Chondrocyte (in vitro differentiated cells): Measurements from ENCODE around the gene SLC25A11. TPM values are rescaled to one million over a fixed set of nuclear protein-coding genes. Genes with fewer than 3 reads are reported as not detected.

ENCODE experiments used
- DNase-seq: peaks from one replicate; pipeline ENCODE4 v3.0.0; 2021; ENCODE audit warnings: mixed read lengths, low spot score
- H3K27ac Mint-ChIP-seq: one replicate; pipeline ENCODE4 v1.8.0; 2021; ENCODE audit warnings: mild to moderate bottlenecking, moderate library complexity, mixed read lengths; ENCODE audit not compliant: unreplicated experiment
- H3K27me3 Mint-ChIP-seq: 2 replicates; pipeline ENCODE4 v1.8.0; 2021; ENCODE audit warnings: low read depth, mixed read lengths
- H3K36me3 Mint-ChIP-seq: 2 replicates; pipeline ENCODE4 v1.8.0; 2021; ENCODE audit warnings: low read depth, mixed read lengths
- H3K4me1 Mint-ChIP-seq: 2 replicates; pipeline ENCODE4 v1.8.0; 2021; ENCODE audit warnings: low read depth, mild to moderate bottlenecking, mixed read lengths
- H3K4me3 Mint-ChIP-seq: one replicate; pipeline ENCODE4 v1.8.0; 2021; ENCODE audit warnings: mild to moderate bottlenecking, moderate library complexity, mixed read lengths; ENCODE audit not compliant: unreplicated experiment
- H3K9me3 Mint-ChIP-seq: 2 replicates; pipeline ENCODE4 v1.8.0; 2021; ENCODE audit warnings: low read depth, mixed read lengths
- microRNA-seq: library from miRNA; unstranded; fragments of <30 nt; microRNA quantifications from one replicate; pipeline ENCODE4 v1.2.0, GENCODE V29; 2020; ENCODE audit warnings: borderline number of aligned reads
- total RNA-seq: library from RNA; stranded (reverse); gene quantifications from 3 replicates; pipeline ENCODE4 v1.2.1, GENCODE V29; 2021
- TF ChIP-seq, protein P1 (sequence below): fragments of 200-600 bp; sonication (generic); IDR thresholded peaks from 2 replicates; pipeline ENCODE4 v1.5.0; 2021; ENCODE audit warnings: antibody characterized with exemption, mild to moderate bottlenecking, moderate library complexity

The SLC25A11 gene
- total RNA-seq, 1 donor from 2014 or later: 46.6 TPM

DNA sequence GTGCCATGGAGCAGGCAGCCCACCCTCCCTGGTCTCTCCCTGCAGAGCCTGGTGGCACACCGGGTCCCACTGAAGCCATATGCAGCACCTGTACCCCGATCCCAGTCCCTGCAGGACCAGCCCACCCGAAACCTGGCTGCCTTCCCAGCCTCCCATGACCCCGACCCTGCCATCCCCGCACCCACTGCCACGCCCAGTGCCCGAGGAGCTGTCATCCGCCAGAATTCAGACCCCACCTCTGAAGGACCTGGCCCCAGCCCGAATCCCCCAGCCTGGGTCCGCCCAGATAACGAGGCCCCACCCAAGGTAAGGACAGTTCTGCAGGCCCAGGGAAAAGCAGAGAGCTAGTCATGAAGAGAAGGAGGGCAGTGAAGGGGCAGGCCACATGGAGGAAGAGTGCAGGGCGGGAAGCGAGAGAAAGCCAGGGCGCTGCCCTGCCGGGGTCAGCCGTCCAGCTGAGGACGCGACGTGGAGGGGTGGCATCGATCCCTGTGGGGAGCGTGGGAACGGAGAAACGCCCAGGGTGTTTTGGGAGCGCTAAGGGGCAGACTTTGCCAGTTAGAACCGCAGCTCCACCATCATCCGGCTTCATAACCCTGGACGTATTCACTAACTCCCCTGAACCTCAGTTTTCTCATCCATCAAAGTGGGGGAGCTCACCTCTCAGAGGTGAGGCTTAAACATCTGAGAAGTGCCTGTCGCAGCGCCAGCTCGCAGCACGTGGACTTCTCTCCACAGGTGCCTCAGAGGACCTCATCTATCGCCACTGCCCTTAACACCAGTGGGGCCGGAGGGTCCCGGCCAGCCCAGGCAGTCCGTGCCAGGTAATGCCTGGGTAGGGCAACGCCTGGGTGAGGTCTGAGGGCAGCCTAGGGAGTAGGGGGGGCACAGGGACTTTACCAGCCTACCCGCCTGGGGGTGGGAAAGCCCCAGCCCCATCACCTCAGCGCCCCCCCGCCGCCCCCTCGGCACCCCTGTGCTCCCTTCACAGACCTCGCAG is 48.1 kb downstream of the SLC25A11 start:
- no peaks in the 10 kb centered on the region for H3K9me3 Mint-ChIP-seq
- no peak for DNase-seq
- H3K36me3 Mint-ChIP-seq: peaks cover 28% of the 10 kb centered on the region
- H3K4me3 Mint-ChIP-seq: no peak overlapping the region
- TF ChIP-seq, protein P1, sequence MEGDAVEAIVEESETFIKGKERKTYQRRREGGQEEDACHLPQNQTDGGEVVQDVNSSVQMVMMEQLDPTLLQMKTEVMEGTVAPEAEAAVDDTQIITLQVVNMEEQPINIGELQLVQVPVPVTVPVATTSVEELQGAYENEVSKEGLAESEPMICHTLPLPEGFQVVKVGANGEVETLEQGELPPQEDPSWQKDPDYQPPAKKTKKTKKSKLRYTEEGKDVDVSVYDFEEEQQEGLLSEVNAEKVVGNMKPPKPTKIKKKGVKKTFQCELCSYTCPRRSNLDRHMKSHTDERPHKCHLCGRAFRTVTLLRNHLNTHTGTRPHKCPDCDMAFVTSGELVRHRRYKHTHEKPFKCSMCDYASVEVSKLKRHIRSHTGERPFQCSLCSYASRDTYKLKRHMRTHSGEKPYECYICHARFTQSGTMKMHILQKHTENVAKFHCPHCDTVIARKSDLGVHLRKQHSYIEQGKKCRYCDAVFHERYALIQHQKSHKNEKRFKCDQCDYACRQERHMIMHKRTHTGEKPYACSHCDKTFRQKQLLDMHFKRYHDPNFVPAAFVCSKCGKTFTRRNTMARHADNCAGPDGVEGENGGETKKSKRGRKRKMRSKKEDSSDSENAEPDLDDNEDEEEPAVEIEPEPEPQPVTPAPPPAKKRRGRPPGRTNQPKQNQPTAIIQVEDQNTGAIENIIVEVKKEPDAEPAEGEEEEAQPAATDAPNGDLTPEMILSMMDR: no peak
- no peaks in the 10 kb centered on the region for H3K4me1 Mint-ChIP-seq
- H3K27ac Mint-ChIP-seq: no peak overlapping the region
- no peaks in the 10 kb centered on the region for H3K27me3 Mint-ChIP-seq

DNA sequence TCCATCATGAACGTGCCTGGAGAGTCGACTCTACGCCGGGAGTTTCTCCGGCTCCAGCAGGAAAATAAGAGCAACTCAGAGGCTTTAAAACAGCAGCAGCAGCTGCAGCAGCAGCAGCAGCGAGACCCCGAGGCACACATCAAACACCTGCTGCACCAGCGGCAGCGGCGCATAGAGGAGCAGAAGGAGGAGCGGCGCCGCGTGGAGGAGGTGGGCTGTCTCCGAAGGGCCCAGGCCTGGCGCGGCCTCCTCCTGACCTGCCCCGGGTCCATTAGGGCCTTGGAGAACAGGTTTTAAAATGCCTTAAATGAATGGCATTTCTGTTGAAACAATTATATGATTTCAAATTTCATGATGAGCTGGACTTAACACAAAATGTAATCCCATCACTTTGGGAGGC is 52.3 kb downstream of the SLC25A11 start:
- Mint-ChIP-seq H3K27ac (no peak overlapping the region), H3K27me3 (no peaks in the 10 kb centered on the region), H3K4me1 (no peaks in the 10 kb centered on the region), H3K9me3 (no peaks in the 10 kb centered on the region), H3K36me3 (peaks cover 24% of the 10 kb centered on the region), H3K4me3 (no peak overlapping the region)
- no peak for DNase-seq
- TF ChIP-seq, protein P1: no peak

Small RNA genes lying within 50 kb of the gene (microRNA-seq; reads per million reads assigned to microRNA genes)
- not detected for gene MIR6864
- not detected for gene MIR6865

Other genes starting within 250 kb of the SLC25A11 start
- 44.1 to 56.2 TPM (median 48.2 TPM) in 3 replicates for gene PELP1, start 235.9 kb downstream of the SLC25A11 start, total RNA-seq
- 7.1 to 11.8 TPM (median 7.2 TPM) in 3 replicates for gene ARRB2, start 229.4 kb downstream of the SLC25A11 start, total RNA-seq
- gene MED11, start 208.6 kb downstream of the SLC25A11 start, total RNA-seq: 14.6 to 21.3 TPM (median 16.9 TPM) in 3 replicates
- 0.23 to 0.48 TPM (median 0.45 TPM) in 3 replicates for gene ZMYND15, start 200.2 kb downstream of the SLC25A11 start, total RNA-seq
- gene CXCL16, start 200.1 kb downstream of the SLC25A11 start, total RNA-seq: 4.7 to 8.0 TPM (median 5.4 TPM) in 3 replicates
- not detected in 3 replicates for gene TM4SF5, start 168.2 kb downstream of the SLC25A11 start, total RNA-seq
- gene VMO1, start 153.7 kb downstream of the SLC25A11 start, total RNA-seq: 0.82 to 2.4 TPM (median 1.2 TPM) in 3 replicates
- gene GLTPD2, start 151.1 kb downstream of the SLC25A11 start, total RNA-seq: not detected in 3 replicates
- 110 to 146 TPM (median 113 TPM) in 3 replicates for gene PSMB6, start 143.9 kb downstream of the SLC25A11 start, total RNA-seq
- 30.3 to 35.3 TPM (median 32.1 TPM) in 3 replicates for gene PLD2, start 132.9 kb downstream of the SLC25A11 start, total RNA-seq
- 89.1 to 93.0 TPM (median 90.6 TPM) in 3 replicates for gene MINK1, start 106.7 kb downstream of the SLC25A11 start, total RNA-seq
- 1.5 to 1.8 TPM (median 1.6 TPM) in 3 replicates for gene C17orf107, start 40.5 kb downstream of the SLC25A11 start, total RNA-seq
- gene CHRNE, start 36.9 kb downstream of the SLC25A11 start, total RNA-seq: 0.22 to 0.35 TPM in 2 of 3 replicates, not detected in the other
- not detected in 3 replicates for gene GP1BA, start 7.8 kb downstream of the SLC25A11 start, total RNA-seq
- 69.7 to 95.8 TPM (median 74.5 TPM) in 3 replicates for gene RNF167, start 222 bp upstream of the SLC25A11 start, total RNA-seq
- gene PFN1, start 8.5 kb upstream of the SLC25A11 start, total RNA-seq: 512 to 784 TPM (median 766 TPM) in 3 replicates
- gene ENO3, start 11.1 kb upstream of the SLC25A11 start, total RNA-seq: 7.0 to 9.8 TPM (median 7.4 TPM) in 3 replicates
- gene SPAG7, start 27.8 kb upstream of the SLC25A11 start, total RNA-seq: 73.0 to 87.3 TPM (median 79.4 TPM) in 3 replicates
- 47.4 to 97.8 TPM (median 90.2 TPM) in 3 replicates for gene CAMTA2, start 47.6 kb upstream of the SLC25A11 start, total RNA-seq
- 0.74 to 1.5 TPM (median 0.85 TPM) in 3 replicates for gene INCA1, start 57.5 kb upstream of the SLC25A11 start, total RNA-seq
- gene KIF1C, start 57.9 kb upstream of the SLC25A11 start, total RNA-seq: 141 to 193 TPM (median 174 TPM) in 3 replicates
- not detected in 3 replicates for gene SLC52A1, start 95.4 kb upstream of the SLC25A11 start, total RNA-seq
- 0.29 to 0.69 TPM (median 0.55 TPM) in 3 replicates for gene ZFP3, start 138.4 kb upstream of the SLC25A11 start, total RNA-seq
- 7.4 to 8.3 TPM (median 8.0 TPM) in 3 replicates for gene ZNF232, start 171.8 kb upstream of the SLC25A11 start, total RNA-seq
- 0.10 to 0.15 TPM (median 0.12 TPM) in 3 replicates for gene USP6, start 176.0 kb upstream of the SLC25A11 start, total RNA-seq